Central memory CD8-positive, alpha-beta T cell (primary cell): ENCODE measurements around the gene SCRT2.
"Not testable (repeated sequence)": the region's sequence is repeated elsewhere in the genome, so short reads cannot be mapped to it uniquely, and the experiment has no call there.

Source experiments
- ATAC-seq: fragments of 150-1000 bp; cut with Tn5 transposase; replicated peaks from 2 replicates; pipeline ENCODE4 v1.10.0; 2022; ENCODE audit warnings: mild to moderate bottlenecking, moderate FRiP score, moderate number of reproducible peaks; ENCODE audit not compliant: poor library complexity, severe bottlenecking; ENCODE audit errors: extremely low read depth
- DNase-seq, 2 donors: peaks; one replicate each; pipeline ENCODE4 v3.0.0; 2021; ENCODE audit warnings: low spot score in 2 of 2
- H3K27ac Mint-ChIP-seq: one replicate; pipeline ENCODE4 v1.8.0; 2022; ENCODE audit warnings: low read depth, mild to moderate bottlenecking, moderate library complexity, mixed read lengths
- H3K27me3 Mint-ChIP-seq: one replicate; pipeline ENCODE4 v1.8.0; 2022; ENCODE audit warnings: mixed read lengths
- H3K36me3 Mint-ChIP-seq: one replicate; pipeline ENCODE4 v1.8.0; 2022; ENCODE audit warnings: mild to moderate bottlenecking, moderate library complexity, mixed read lengths; ENCODE audit not compliant: insufficient read depth
- H3K4me1 Mint-ChIP-seq: one replicate; pipeline ENCODE4 v1.8.0; 2022; ENCODE audit warnings: mixed read lengths
- H3K4me3 Mint-ChIP-seq: one replicate; pipeline ENCODE4 v1.8.0; 2022; ENCODE audit warnings: mild to moderate bottlenecking, moderate library complexity, mixed read lengths
- H3K9me3 Mint-ChIP-seq: one replicate; pipeline ENCODE4 v1.8.0; 2022; ENCODE audit warnings: mixed read lengths

SCRT2 gene

DNA sequence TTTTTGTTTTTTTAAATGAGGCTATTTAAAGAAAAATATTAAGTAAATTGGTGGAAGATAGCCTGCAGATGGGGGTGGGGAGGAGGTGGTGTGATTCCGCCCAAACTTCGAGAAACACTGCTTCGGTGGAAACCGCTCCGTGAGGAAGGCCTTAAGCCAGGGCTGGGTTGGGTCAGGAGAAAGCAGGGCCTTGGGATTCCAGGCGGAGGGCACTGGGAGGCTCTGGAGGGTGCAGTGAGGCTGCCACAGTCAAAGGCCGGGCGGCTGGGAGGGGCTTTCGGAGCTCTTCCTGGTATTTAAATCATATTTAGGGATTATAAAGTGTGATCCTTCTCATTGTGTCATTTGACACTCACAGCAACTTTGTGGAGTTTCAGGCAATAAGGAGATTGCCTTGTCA is 22.2 kb upstream of the SCRT2 start:
- H3K36me3 Mint-ChIP-seq: no peaks in the 10 kb centered on the region
- DNase-seq (no peak), ATAC-seq (no peak)
- peaks cover 51% of the 10 kb centered on the region for H3K27me3 Mint-ChIP-seq
- no peak overlapping the region for H3K27ac Mint-ChIP-seq
- no peaks in the 10 kb centered on the region for H3K9me3 Mint-ChIP-seq
- H3K4me1 Mint-ChIP-seq: no peaks in the 10 kb centered on the region
- H3K4me3 Mint-ChIP-seq: no peak overlapping the region

DNA sequence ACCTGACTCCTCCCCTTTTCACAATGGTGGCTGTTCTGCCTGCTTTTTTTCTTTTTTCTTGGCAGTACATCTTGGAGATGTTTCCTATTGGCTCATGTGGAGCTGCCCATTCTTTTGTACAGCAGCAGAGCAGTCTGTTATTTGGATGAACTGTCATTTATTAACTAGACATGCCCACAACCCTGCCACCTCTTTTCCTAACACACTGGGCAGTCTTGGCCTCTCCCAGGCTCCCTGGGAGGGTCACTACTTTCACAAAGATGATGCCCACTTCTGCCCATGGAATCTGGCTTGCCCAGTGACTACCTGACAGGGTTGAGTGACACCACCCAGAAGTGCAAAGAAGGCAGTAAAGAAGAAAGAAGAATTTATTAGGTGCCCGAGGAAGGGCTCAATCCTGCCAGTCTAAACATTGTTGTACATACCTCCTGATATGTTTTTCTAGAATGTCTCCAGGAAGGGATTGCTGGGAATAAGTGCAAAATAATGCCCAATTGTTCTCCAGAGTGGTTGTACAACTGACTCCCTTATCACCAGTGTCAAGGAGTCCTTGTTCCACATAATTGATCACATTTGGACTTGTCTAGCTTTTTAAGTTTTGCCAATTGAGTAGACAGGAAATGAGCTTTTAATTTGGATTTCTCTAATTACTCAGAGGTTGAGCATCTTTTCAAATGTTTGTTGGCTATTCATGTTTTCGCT is 19.7 kb upstream of the SCRT2 start:
- no peak for ATAC-seq
- Mint-ChIP-seq H3K27me3 (peaks cover 53% of the 10 kb centered on the region), H3K4me1 (no peaks in the 10 kb centered on the region), H3K9me3 (no peaks in the 10 kb centered on the region), H3K36me3 (no peaks in the 10 kb centered on the region), H3K27ac (no peak overlapping the region), H3K4me3 (no peak overlapping the region)
- no peak for DNase-seq

DNA sequence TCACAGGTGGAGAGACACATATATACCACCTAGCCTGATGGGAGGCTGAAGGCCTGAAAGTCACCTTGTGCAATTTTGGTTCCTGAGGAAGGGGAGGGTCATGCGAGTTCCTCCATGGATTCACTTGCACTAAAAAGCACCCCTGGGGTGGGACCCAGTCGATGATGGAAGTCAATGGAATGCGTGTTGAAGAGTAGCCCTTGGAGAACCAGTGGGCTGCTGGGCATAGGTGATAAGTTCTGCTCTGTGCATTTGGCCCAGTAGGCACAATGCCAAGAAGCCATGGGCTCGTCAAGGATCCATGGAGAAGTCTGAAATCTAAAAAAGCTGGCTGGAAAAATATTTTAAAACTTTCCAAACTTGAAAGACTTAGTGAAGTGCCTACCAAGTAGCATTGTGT is 18.9 kb upstream of the SCRT2 start:
- Mint-ChIP-seq H3K4me3 (no peak overlapping the region), H3K36me3 (no peaks in the 10 kb centered on the region), H3K27me3 (peaks cover 61% of the 10 kb centered on the region), H3K4me1 (no peaks in the 10 kb centered on the region), H3K9me3 (no peaks in the 10 kb centered on the region), H3K27ac (no peak overlapping the region)
- no peak for DNase-seq
- no peak for ATAC-seq

DNA sequence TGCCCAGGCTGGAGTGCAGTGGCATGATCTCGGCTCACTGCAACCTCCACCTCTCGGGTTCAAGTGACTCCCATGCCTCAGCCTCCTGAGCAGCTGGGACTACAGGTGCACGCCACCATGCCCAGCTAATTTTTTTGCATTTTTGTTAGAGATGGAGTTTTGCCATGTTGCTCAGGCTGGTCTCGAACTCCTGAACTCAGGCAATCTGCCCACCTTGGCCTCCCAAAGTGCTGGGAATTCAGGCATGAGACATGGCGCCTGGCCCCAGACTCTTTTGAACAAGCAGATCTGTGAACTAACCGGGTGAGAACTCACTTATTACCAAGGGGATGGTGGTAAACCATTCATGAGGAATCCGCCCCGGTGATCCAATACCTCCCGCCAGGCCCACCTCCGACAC is 18.2 kb upstream of the SCRT2 start:
- H3K9me3 Mint-ChIP-seq: not testable (repeated sequence)

DNA sequence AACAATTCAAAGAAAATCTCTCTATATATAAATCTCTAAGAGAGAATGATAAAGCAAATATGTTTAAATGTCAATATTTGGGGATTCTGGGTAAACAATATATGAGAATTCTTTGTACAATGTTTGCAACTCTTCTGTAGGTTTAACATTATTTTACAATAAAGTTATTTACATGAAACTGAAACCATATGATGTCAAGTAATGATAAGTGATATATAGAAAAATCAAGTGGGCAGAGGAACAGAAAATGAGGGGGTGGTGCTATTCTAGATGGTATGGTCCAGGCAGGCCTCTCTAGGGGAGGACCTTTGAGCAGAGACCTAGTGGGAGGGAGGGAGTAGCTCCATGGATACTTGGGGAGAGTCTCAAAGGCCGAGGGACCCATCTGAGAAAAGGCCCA is 16.4 kb upstream of the SCRT2 start:
- Mint-ChIP-seq H3K9me3 (no peaks in the 10 kb centered on the region), H3K36me3 (no peaks in the 10 kb centered on the region), H3K27ac (no peak overlapping the region), H3K4me1 (no peaks in the 10 kb centered on the region), H3K4me3 (no peak overlapping the region), H3K27me3 (peaks cover 71% of the 10 kb centered on the region)
- no peak for ATAC-seq
- DNase-seq: no peak

More for the DNA sequence above, 18.2 kb upstream of the SCRT2 start:
- H3K4me3 Mint-ChIP-seq, ATAC-seq, H3K36me3 Mint-ChIP-seq, DNase-seq, H3K4me1 Mint-ChIP-seq, H3K27ac Mint-ChIP-seq: not testable (repeated sequence)
- peaks cover 68% of the 10 kb centered on the region for H3K27me3 Mint-ChIP-seq

DNA sequence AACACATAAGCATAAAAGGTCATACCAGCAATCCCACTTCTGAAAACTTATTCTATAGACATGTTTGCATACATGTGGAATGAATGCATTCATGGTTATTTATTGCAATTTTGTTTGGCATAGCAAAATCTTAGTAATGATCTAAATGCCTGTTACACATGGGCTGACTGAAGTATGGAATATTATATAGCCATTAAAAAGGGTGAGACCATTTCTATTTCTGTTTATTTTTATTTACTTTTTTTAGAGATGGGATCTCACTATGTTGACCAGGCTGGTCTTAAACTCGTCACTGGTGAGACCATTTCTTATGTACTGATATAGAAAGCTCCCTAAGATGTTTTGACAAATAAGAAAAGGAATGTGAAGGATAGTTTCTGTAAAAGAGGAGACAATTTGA is 14.3 kb upstream of the SCRT2 start:
- Mint-ChIP-seq H3K36me3 (no peaks in the 10 kb centered on the region), H3K4me1 (no peaks in the 10 kb centered on the region), H3K9me3 (no peaks in the 10 kb centered on the region), H3K27me3 (peaks cover 74% of the 10 kb centered on the region), H3K4me3 (no peak overlapping the region), H3K27ac (no peak overlapping the region)
- ATAC-seq: no peak
- DNase-seq: no peak

DNA sequence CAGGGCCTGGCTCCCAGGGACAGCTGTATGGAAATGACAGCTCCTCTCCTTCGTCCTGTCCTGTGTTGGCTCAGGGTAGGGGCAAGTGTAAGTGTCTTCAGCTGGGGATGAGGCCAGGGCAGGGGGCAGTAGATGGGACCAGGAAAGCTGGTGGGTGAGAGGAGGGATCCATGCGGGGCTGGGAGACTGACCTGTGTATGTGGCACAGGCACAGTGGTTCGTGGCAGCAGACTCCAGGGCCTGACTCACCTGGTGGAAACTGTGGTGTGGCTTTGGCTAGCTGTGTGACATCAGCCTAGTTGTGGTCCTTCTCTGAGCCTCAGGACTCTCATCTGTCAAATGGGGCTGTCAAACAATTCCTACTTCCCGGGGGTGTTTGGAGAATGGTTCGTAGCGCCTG is 13.7 kb upstream of the SCRT2 start:
- Mint-ChIP-seq H3K4me1 (no peaks in the 10 kb centered on the region), H3K4me3 (no peak overlapping the region), H3K27me3 (peaks cover 76% of the 10 kb centered on the region), H3K9me3 (no peaks in the 10 kb centered on the region), H3K36me3 (no peaks in the 10 kb centered on the region), H3K27ac (no peak overlapping the region)
- no peak for ATAC-seq
- DNase-seq: no peak

DNA sequence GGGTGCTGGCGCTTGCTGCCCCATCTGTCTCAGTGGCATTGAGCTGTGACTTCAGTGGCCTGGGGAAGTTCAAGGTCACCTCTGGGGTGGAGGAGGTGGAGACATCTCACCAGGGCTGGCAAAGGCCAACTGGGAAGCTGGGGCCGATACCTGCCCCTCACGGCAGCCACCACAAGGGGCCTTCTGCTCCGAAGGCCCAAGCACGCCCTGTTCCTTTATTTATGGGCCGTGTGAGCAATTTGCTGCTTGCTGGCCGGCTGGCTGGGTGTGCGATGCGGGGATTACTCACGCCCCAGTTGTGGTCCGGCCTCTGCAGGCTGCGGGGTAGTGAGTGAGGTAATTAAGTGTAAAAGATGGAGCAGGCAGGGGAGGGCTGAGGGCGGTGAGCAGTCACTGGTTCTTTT is 13.2 kb upstream of the SCRT2 start:
- ATAC-seq: no peak
- Mint-ChIP-seq H3K4me1 (no peaks in the 10 kb centered on the region), H3K27me3 (peaks cover 71% of the 10 kb centered on the region), H3K36me3 (no peaks in the 10 kb centered on the region), H3K27ac (no peak overlapping the region), H3K9me3 (no peaks in the 10 kb centered on the region), H3K4me3 (no peak overlapping the region)
- DNase-seq: no peak

DNA sequence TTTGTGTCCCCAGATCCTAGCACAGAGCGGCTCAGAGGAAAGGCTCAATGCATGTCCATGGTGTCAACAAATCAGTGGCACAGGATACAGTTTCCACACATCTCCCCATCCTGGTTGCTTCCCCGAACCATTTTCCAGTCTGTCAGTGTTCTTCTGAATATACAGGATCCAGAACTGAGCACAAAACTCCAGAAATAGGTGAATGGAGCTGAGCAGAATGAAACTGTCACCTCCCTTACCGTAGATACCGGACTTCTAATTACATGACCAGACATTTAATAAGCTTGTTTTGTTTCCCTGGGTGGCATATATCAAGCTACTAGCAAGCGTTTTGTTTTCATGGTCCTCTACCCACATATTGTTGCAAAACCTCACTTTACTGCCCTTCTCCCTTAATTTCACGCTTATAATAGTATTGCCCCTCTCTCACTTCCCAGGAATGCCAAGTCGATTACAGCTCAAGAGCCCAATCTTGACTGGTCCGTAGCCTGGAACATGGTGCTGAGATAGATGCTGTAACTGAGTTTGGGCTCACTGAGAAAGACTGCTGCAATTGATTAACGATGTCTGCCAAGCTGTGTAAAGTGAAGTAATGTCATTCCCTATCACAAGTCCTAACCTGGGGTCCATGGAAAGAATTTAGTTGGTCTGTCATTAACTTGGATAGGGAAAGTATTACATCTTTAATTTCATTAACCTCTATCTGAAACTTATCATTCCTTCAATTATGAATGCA is 12.0 kb upstream of the SCRT2 start:
- Mint-ChIP-seq H3K9me3 (no peaks in the 10 kb centered on the region), H3K27me3 (peaks cover 66% of the 10 kb centered on the region), H3K4me1 (no peaks in the 10 kb centered on the region), H3K27ac (no peak overlapping the region), H3K4me3 (no peak overlapping the region), H3K36me3 (no peaks in the 10 kb centered on the region)
- DNase-seq: no peak
- no peak for ATAC-seq

DNA sequence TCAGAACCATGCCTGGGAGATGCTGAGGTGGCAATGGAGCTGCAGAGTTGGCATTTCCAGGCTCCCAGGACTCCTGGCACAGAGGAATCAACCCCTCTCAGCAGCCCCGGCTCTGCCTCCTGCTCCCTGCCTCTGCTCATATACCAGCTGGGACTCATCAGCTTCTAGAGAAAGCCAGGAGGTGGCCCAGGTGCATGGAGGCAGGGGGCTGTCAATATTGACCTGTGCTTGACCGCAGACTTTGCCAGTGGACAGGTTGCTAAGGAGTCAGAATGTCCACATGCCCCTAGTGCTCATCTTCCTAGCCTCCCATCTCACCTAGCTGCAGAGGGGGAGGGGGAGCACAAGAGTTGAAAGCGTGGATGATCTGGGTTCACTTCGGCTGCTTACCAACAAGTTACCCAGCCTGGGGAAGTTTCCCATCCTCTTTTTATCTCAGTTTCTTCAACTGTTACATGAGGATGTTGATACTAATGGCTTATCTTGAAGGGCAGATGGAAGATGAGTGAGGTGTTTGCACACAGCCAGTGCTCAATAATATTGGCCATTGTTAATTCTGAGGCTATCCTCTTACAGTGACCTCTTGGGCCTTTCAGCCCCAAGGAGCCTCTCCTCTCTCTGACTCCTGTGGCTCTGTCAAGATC is 9.2 kb upstream of the SCRT2 start:
- H3K36me3 Mint-ChIP-seq: no peaks in the 10 kb centered on the region
- H3K27ac Mint-ChIP-seq: no peak overlapping the region
- ATAC-seq (no peak), DNase-seq (no peak)
- peaks cover 77% of the 10 kb centered on the region for H3K27me3 Mint-ChIP-seq
- H3K4me1 Mint-ChIP-seq: no peaks in the 10 kb centered on the region
- no peaks in the 10 kb centered on the region for H3K9me3 Mint-ChIP-seq
- no peak overlapping the region for H3K4me3 Mint-ChIP-seq

DNA sequence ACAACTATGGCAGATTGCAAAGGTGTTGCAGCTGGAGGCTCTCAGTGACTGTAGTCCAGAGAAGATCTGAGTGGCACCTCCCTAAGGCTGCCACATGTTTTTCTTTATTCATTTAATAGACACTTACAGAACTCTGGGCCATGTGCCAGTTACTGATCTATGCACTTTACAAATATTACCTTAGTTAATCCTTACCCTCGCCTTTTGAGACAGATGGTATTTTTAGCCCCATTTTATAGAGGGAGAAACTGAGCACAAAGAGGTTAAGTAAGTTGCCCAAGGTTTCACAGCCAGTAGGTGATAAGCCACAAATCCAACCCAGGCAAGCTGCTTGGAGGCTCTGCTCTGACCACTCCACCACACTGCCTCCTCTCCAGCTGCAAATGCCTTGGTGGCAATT is 6.5 kb upstream of the SCRT2 start:
- Mint-ChIP-seq H3K4me3 (no peak overlapping the region), H3K36me3 (peaks cover 3% of the 10 kb centered on the region), H3K27me3 (peaks cover 74% of the 10 kb centered on the region), H3K27ac (no peak overlapping the region), H3K9me3 (no peaks in the 10 kb centered on the region), H3K4me1 (no peaks in the 10 kb centered on the region)
- DNase-seq (no peak), ATAC-seq (no peak)

DNA sequence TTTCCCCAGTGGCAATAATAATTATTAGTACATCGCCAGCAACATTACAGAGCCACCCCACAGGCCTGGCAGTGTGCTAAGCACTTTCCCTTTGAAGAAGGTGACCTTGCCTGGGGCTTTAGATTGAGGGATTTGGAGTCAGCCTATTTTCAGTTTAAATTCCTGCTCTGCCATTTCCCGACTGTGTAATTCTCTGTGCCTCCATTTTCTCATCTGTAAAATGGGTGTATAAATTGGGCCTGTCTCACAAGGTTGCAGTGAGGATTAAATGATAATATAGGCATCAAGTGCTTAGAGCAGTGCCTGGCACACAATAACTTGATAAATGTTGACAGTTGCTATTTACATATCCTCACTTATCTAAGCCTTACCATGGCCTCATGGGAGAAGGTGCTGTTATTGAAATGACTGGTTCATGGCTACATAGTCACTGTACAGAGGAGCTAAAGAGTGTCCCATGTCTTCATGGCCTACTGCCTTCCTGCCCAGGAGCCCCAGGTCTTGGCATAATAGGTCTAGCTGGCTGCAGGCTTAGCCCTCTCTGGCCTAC is 5.1 kb upstream of the SCRT2 start:
- H3K27ac Mint-ChIP-seq: no peak overlapping the region
- DNase-seq: no peak
- H3K9me3 Mint-ChIP-seq: no peaks in the 10 kb centered on the region
- peaks cover 5% of the 10 kb centered on the region for H3K36me3 Mint-ChIP-seq
- H3K4me3 Mint-ChIP-seq: no peak overlapping the region
- peaks cover 6% of the 10 kb centered on the region for H3K4me1 Mint-ChIP-seq
- no peak for ATAC-seq
- peaks cover 74% of the 10 kb centered on the region for H3K27me3 Mint-ChIP-seq

DNA sequence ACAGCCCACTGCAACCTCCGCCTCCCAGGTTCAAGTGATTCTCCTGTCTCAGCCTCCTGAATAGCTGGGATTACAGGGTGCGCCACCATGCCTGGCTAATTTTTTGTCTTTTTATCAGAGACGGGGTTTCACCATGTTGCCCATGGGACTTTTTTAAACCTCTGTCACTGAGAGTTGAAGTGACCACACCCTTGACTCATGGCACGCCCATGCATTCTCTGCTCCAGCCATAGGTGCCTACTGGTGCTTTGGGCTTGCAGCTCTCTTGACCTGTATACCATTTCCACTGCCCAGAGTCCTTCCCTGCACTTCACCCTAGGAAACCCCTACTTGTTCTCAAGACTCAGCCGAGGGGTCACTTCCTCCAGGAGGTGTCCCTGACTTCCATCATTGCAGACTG is 2.4 kb upstream of the SCRT2 start:
- DNase-seq (no peak), ATAC-seq (no peak)
- peaks cover 7% of the 10 kb centered on the region for H3K4me1 Mint-ChIP-seq
- H3K27me3 Mint-ChIP-seq: peaks cover 89% of the 10 kb centered on the region
- no peak overlapping the region for H3K4me3 Mint-ChIP-seq
- no peaks in the 10 kb centered on the region for H3K9me3 Mint-ChIP-seq
- H3K36me3 Mint-ChIP-seq: peaks cover 7% of the 10 kb centered on the region
- no peak overlapping the region for H3K27ac Mint-ChIP-seq
